BLaER1 treated with 17β-estradiol and CSF1 and Interleukin-3, amounts not matched to agents 10 nM and 100 nM (cell line): ENCODE results near the gene ZNF500.

Source experiments
- H3K27ac ChIP-seq, 11 experiments: shearing (Covaris generic); formaldehyde crosslinking; 2 replicates each; pipeline ENCODE4 v1.8.1; 2022
- H3K27me3 ChIP-seq, 11 experiments: shearing (Covaris generic); formaldehyde crosslinking; 2 replicates each; pipeline ENCODE4 v1.8.1; 2022
- H3K36me3 ChIP-seq, 11 experiments: shearing (Covaris generic); formaldehyde crosslinking; 2 replicates each; pipeline ENCODE4 v1.8.1; 2022
- H3K4me1 ChIP-seq, 10 experiments: shearing (Covaris generic); formaldehyde crosslinking; 2 replicates each; pipeline ENCODE4 v1.8.1; 2022
- H3K4me2 ChIP-seq, 11 experiments: shearing (Covaris generic); formaldehyde crosslinking; 2 replicates each; pipeline ENCODE4 v1.8.1; 2022
- H3K4me3 ChIP-seq, 10 experiments: shearing (Covaris generic); formaldehyde crosslinking; 2 replicates each; pipeline ENCODE4 v1.8.1; 2022
- H3K9ac ChIP-seq, 11 experiments: shearing (Covaris generic); formaldehyde crosslinking; 2 replicates each; pipeline ENCODE4 v1.8.1; 2022
- H3K9me3 ChIP-seq, 11 experiments: shearing (Covaris generic); formaldehyde crosslinking; replicated peaks in 1 of 11; 2 replicates each; pipeline ENCODE4 v1.8.1; 2022
- H4K20me1 ChIP-seq, 11 experiments: shearing (Covaris generic); formaldehyde crosslinking; 2 replicates each; pipeline ENCODE4 v1.8.1; 2022
- Cebpa-rat ChIP-seq, 11 experiments: shearing (Covaris generic); IDR thresholded peaks; 2 replicates each; pipeline ENCODE4 v1.8.1; 2022

The ZNF500 gene

DNA sequence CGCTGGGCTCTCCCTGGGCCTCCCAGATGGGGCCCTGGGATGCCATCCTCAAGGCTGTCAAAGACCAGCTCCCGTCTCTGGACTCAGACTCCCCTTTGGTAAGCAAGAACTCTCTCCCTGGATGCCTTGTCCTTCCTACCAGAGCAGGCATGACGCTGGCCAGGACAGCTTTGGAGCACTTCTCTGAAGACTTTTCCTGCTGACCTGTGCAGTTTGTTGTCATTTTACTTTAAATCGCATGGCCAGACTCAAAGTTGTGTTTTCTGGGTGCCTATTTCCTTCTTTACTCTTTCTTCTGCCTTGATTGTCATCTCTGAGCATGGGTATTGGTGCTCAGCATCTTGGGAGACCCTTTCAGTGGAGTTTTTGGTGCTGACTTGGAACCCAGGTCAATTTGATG, 30.4 kb downstream of the ZNF500 start:
- Histone ChIP-seq H3K9ac (no peak overlapping the region), H3K4me2 (peak overlapping the region in 1 of 11 experiments; percentile 28; a peak in 1 of 22 replicates), H3K27me3 (no peaks in the 10 kb centered on the region), H3K4me3 (no peak overlapping the region), H3K4me1 (peaks cover 11 to 33% (median 20%) of the 10 kb centered on the region in 10 experiments), H4K20me1 (no peaks in the 10 kb centered on the region; a peak in 1 of 22 replicates), H3K9me3 (no peaks in the 10 kb centered on the region), H3K36me3 (peaks cover 0 to 6% (median 0%) of the 10 kb centered on the region in 11 experiments; a peak in 1 of 22 replicates), H3K27ac (no peak overlapping the region)
- no peak for TF ChIP-seq Cebpa-rat (IDR thresholded peaks at IDR 0.05)

DNA sequence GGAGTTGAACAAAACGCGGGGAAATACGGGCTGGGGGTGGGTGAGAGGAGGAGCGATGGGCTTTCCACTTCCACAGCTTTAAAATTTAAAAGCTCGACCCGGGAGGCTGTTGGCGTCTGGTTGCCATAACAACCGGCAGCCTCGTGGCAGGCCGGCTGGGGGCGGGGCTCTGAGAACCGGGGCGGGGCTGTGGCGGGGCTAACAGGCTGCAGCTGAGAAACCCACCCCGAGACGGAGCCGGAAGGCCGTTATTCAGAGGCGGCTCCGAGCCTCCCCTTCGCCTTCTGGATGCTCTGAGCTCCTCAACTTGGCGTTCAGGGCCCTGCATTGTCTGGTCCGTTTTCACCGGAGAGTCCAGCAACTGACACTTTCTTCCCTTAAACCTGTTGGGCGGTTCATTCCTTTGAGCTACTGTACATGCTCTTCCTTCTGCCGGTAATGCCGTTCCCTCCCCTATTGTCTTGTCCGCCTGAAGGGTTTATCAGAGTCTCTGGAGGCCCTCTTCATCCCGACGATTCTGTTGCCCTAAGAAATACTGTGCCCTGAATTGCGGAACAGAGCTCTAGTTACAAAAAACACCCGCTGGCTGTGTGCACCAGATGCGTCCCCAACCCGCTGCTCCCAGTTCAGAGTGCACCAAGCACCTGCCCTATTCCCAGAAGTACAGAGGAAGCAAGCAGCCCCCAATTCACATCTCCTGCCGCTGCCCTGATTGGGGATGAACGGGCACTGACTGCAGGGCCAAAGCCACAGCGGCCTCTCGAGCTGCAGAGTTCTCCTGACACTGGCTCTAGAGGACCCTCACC, 32.0 kb downstream of the ZNF500 start:
- Histone ChIP-seq H3K4me3 (peak overlapping the region; percentile 79 to 98 (median 88)), H3K4me2 (peak overlapping the region; percentile 85 to 100 (median 97)), H3K9ac (peak overlapping the region; percentile 73 to 88 (median 83)), H3K9me3 (no peaks in the 10 kb centered on the region), H3K27me3 (no peaks in the 10 kb centered on the region), H3K36me3 (peaks cover 3 to 21% (median 11%) of the 10 kb centered on the region in 11 experiments; a peak in 17 of 22 replicates), H4K20me1 (peaks cover 0 to 7% (median 0%) of the 10 kb centered on the region in 11 experiments; a peak in 2 of 22 replicates), H3K27ac (peak overlapping the region in 10 of 11 experiments; percentile 42 to 85 (median 72); a peak in 20 of 22 replicates), H3K4me1 (peaks cover 11 to 33% (median 20%) of the 10 kb centered on the region in 10 experiments)
- no peak for TF ChIP-seq Cebpa-rat (IDR thresholded peaks at IDR 0.05)

- Histone ChIP-seq H3K36me3 (peaks cover 7 to 28% (median 17%) of the 10 kb centered on the region in 11 experiments; a peak in 18 of 22 replicates), H3K27me3 (no peaks in the 10 kb centered on the region), H3K4me3 (peak within 1 kb of the TSS; percentile 79 to 98 (median 88)), H3K4me2 (peak within 1 kb of the TSS; percentile 86 to 100 (median 97)), H3K4me1 (peaks cover 11 to 33% (median 20%) of the 10 kb centered on the region in 10 experiments), H3K9ac (peak within 1 kb of the TSS; percentile 73 to 88 (median 83)), H4K20me1 (peaks cover 0 to 11% (median 0%) of the 10 kb centered on the region in 11 experiments; a peak in 2 of 22 replicates), H3K27ac (peak within 1 kb of the TSS in 10 of 11 experiments; percentile 56 to 85 (median 72); a peak in 21 of 22 replicates), H3K9me3 (no peaks in the 10 kb centered on the region)
- no peak for TF ChIP-seq Cebpa-rat (IDR thresholded peaks at IDR 0.05)
Measured at GRCh38 chr16:4734063-4734729, 32.8 kb downstream of the ZNF500 start, which contains the start of the genes ANKS3 and DNAAF8. Gene ANKS3, minus strand, starts transcription at chr16:4734271. Its CDS starts 4,122 bp downstream, at chr16:4730149. Gene DNAAF8, plus strand, starts transcription at chr16:4734537. Its CDS starts 1,978 bp downstream, at chr16:4736515.

GRCh38 chr16:4733747-4734062, 33.3 kb downstream of the ZNF500 start:
- no peaks in the 10 kb centered on the region for H3K9me3 ChIP-seq
- no peak for TF ChIP-seq Cebpa-rat (IDR thresholded peaks at IDR 0.05)
- peaks cover 7 to 33% (median 22%) of the 10 kb centered on the region in 11 experiments; a peak in 18 of 22 replicates for H3K36me3 ChIP-seq
- H3K4me1 ChIP-seq: peaks cover 11 to 32% (median 20%) of the 10 kb centered on the region in 10 experiments
- H3K27ac ChIP-seq: peak overlapping the region in 10 of 11 experiments; percentile 55 to 83 (median 71); a peak in 21 of 22 replicates
- peak overlapping the region; percentile 73 to 88 (median 83) for H3K9ac ChIP-seq
- peak overlapping the region; percentile 79 to 98 (median 88) for H3K4me3 ChIP-seq
- H3K27me3 ChIP-seq: no peaks in the 10 kb centered on the region
- H3K4me2 ChIP-seq: peak overlapping the region; percentile 86 to 100 (median 97)
- H4K20me1 ChIP-seq: peaks cover 0 to 11% (median 0%) of the 10 kb centered on the region in 11 experiments; a peak in 3 of 22 replicates

- Histone ChIP-seq H4K20me1 (peaks cover 0 to 11% (median 0%) of the 10 kb centered on the region in 11 experiments; a peak in 4 of 22 replicates), H3K36me3 (peaks cover 7 to 37% (median 26%) of the 10 kb centered on the region in 11 experiments; a peak in 18 of 22 replicates), H3K27ac (peak overlapping the region in 8 of 11 experiments; percentile 55 to 83 (median 74); a peak in 12 of 22 replicates), H3K4me3 (peak overlapping the region; percentile 79 to 98 (median 88)), H3K4me2 (peak overlapping the region; percentile 86 to 100 (median 97)), H3K9ac (peak overlapping the region; percentile 73 to 88 (median 83)), H3K9me3 (no peaks in the 10 kb centered on the region), H3K27me3 (no peaks in the 10 kb centered on the region), H3K4me1 (peaks cover 11 to 28% (median 20%) of the 10 kb centered on the region in 10 experiments)
- no peak for TF ChIP-seq Cebpa-rat (IDR thresholded peaks at IDR 0.05)
Measured at GRCh38 chr16:4733211-4733742, 33.7 kb downstream of the ZNF500 start.

DNA sequence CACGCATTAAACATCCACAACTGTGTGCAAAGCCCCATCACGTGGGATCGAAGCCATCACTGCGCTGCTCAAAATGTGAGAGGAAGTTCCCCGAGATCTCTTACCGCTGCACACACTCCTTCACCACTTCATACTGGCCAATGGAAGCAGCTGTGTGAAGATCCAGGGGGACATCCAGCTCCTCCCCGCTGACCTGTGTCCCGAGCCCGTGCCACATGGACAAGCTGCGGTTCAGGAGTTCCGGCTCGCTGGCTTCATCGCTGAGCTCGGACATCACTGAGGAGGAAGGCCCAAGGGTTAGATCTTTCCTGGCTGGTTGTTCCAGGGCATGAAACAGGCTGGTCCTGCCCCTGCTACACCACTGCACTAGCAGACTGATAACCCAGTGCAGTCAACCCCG, 37.1 kb downstream of the ZNF500 start:
- H3K36me3 ChIP-seq: peaks cover 28 to 66% (median 45%) of the 10 kb centered on the region in 11 experiments

GRCh38 chr16:4728676-4729075, 38.3 kb downstream of the ZNF500 start:
- no peak overlapping the region for H3K4me2 ChIP-seq
- TF ChIP-seq Cebpa-rat (IDR thresholded peaks at IDR 0.05): no peak
- H3K36me3 ChIP-seq: peaks cover 31 to 77% (median 52%) of the 10 kb centered on the region in 11 experiments
- H3K9me3 ChIP-seq: no peaks in the 10 kb centered on the region
- H3K4me1 ChIP-seq: peaks cover 5 to 18% (median 9%) of the 10 kb centered on the region in 10 experiments; a peak in 18 of 20 replicates
- no peak overlapping the region for H3K27ac ChIP-seq
- no peak overlapping the region for H3K4me3 ChIP-seq
- H4K20me1 ChIP-seq: peaks cover 0 to 27% (median 0%) of the 10 kb centered on the region in 11 experiments; a peak in 5 of 22 replicates
- H3K27me3 ChIP-seq: no peaks in the 10 kb centered on the region
- peak overlapping the region in 1 of 11 experiments; percentile 9; a peak in 1 of 22 replicates for H3K9ac ChIP-seq

More for the DNA sequence above, 37.1 kb downstream of the ZNF500 start:
- TF ChIP-seq Cebpa-rat (IDR thresholded peaks at IDR 0.05): no peak
- H3K27me3 ChIP-seq: no peaks in the 10 kb centered on the region
- H3K27ac ChIP-seq: no peak overlapping the region
- no peak overlapping the region for H3K4me3 ChIP-seq
- peaks cover 0 to 27% (median 0%) of the 10 kb centered on the region in 11 experiments; a peak in 5 of 22 replicates for H4K20me1 ChIP-seq
- peaks cover 6 to 18% (median 9%) of the 10 kb centered on the region in 10 experiments; a peak in 19 of 20 replicates for H3K4me1 ChIP-seq
- no peak overlapping the region for H3K4me2 ChIP-seq
- no peaks in the 10 kb centered on the region for H3K9me3 ChIP-seq
- no peak overlapping the region for H3K9ac ChIP-seq

DNA sequence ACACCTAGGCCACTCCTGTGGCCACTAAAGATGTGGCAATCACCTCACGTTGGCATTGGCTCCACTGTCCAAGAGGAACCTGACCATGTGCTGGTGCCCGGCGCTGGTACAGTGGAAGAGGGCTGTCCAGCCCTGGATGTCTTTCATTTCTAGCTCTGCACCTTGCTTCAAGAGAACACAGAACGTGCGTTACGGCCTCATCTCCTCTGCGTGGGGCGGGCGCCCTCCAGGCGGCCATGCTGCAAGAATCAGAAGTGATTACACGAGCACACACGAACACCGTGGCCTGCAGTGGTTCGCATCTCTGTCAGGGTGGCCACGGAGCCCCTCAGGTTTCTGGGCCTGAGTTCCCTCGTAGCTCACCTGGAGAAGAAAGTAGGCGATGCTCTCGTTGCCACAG, 40.3 kb downstream of the ZNF500 start:
- H3K27ac ChIP-seq: no peak overlapping the region
- H3K4me2 ChIP-seq: no peak overlapping the region
- H3K9ac ChIP-seq: no peak overlapping the region
- no peaks in the 10 kb centered on the region for H3K9me3 ChIP-seq
- TF ChIP-seq Cebpa-rat (IDR thresholded peaks at IDR 0.05): no peak
- H3K4me1 ChIP-seq: peaks cover 0 to 10% (median 0%) of the 10 kb centered on the region in 10 experiments; a peak in 5 of 20 replicates
- H4K20me1 ChIP-seq: peaks cover 0 to 27% (median 0%) of the 10 kb centered on the region in 11 experiments; a peak in 5 of 22 replicates
- no peaks in the 10 kb centered on the region for H3K27me3 ChIP-seq
- H3K4me3 ChIP-seq: no peak overlapping the region
- peaks cover 35 to 88% (median 65%) of the 10 kb centered on the region in 11 experiments for H3K36me3 ChIP-seq
